ENCODE results near the gene PRG2.

Gene PRG2

GRCh38 chr11:57394203-57394965 is 3.9 kb upstream of the PRG2 start:
- no peak for DNase-seq

- DNase-seq = no peak
These were observed 2.3 kb upstream of the PRG2 start for GRCh38 chr11:57392763-57393105.

- DNase-seq = no peak
These were observed 1.8 kb upstream of the PRG2 start for GRCh38 chr11:57392066-57392762.

GRCh38 chr11:57391539-57391938 is 1.1 kb upstream of the PRG2 start:
- DNase-seq = no peak

GRCh38 chr11:57391111-57391510 is 661 bp upstream of the PRG2 start:
- DNase-seq = no peak

GRCh38 chr11:57387289-57388030 is 3.0 kb downstream of the PRG2 start:
- DNase-seq = no peak

- DNase-seq = no peak
These were observed 4.1 kb downstream of the PRG2 start for GRCh38 chr11:57386178-57386940.

- no peak for DNase-seq
These were observed 9.5 kb downstream of the PRG2 start, which contains the start of gene PRG3 for GRCh38 chr11:57380975-57381374. PRG3 (minus strand) TSS chr11:57381150; CDS start chr11:57380708, 442 bp downstream.

- no peak for DNase-seq
These were observed 10.7 kb downstream of the PRG2 start for GRCh38 chr11:57379732-57380131.

- no peak for DNase-seq
These were observed 12.3 kb downstream of the PRG2 start for GRCh38 chr11:57378186-57378585.

GRCh38 chr11:57377107-57377506 is 13.3 kb downstream of the PRG2 start:
- no peak for DNase-seq

- DNase-seq = no peak
These were observed 14.1 kb downstream of the PRG2 start for GRCh38 chr11:57376095-57377090.

GRCh38 chr11:57375490-57375889 is 15.0 kb downstream of the PRG2 start:
- DNase-seq = no peak

GRCh38 chr11:57374966-57375365 is 15.5 kb downstream of the PRG2 start:
- no peak for DNase-seq

- no peak for DNase-seq
These were observed 17.3 kb downstream of the PRG2 start for GRCh38 chr11:57373146-57373545.

GRCh38 chr11:57370941-57371340 is 19.5 kb downstream of the PRG2 start:
- no peak for DNase-seq

GRCh38 chr11:57370251-57370650 is 20.2 kb downstream of the PRG2 start:
- DNase-seq = no peak

- no peak for DNase-seq
These were observed 21.6 kb downstream of the PRG2 start for GRCh38 chr11:57368845-57369232.

- peak; percentile 40 for DNase-seq
These were observed 22.2 kb downstream of the PRG2 start for GRCh38 chr11:57368106-57368844.

- DNase-seq = no peak
These were observed 25.4 kb downstream of the PRG2 start for GRCh38 chr11:57364851-57365660.
